ENCODE measurements around the gene MYBPH. TPM values are rescaled to one million over a fixed set of nuclear protein-coding genes. Genes with fewer than 3 reads are reported as not detected.

The MYBPH gene
- total RNA-seq, 4 donors from 2014 or later = 0.11 to 0.75 TPM; not detected in 2

DNA sequence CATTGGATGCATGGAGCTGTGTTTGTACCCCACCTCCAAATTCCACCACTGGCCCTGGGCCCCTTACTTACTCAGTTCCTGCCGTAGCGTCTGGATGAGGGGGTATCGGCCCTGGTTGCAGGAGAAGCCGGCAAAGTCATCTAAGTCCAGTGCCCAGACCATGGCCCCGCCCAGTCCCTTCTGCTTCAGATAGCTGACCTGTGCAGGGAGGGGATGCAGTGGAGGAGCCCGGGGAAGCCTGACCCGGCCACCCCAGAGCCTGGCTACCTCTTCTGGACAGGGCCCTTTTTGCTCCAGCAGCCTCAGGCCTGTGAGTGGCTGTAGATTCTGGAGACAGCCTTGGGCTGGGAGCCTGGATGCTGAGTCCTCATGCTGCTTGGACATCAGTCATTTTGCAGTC is 42.0 kb upstream of the MYBPH start:
- intact Hi-C loops (cut with DNase I) = loop anchor here (2.0 to 5.0 kb wide), 3 partner anchors 45 to 175 kb away; no protein-coding TSS in a partner anchor

DNA sequence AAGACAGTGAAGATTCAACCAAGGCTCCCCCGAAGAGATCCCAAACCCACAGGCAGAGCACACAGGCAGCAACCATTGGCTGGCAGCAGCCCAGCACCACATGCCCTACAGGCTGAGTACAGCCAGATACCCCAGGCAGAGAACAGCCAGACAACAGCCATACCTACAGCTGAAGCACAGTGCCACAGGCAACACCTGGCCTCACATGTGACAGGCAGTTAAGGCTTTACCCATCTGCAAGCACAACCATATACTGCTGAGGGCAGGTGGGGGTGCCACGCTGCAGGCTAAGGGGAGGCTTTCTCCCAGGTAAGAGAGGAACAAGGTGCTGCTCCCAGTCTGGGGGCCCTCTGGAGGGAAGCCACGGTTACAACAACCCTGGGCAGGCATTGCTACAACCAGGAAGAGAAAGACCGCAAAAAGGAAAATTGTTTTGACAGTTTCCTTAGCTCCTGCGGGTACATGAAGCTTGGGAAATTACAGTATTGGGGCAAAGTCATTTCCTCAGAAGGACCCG is 41.6 kb upstream of the MYBPH start:
- TF ChIP-seq, protein P1, sequence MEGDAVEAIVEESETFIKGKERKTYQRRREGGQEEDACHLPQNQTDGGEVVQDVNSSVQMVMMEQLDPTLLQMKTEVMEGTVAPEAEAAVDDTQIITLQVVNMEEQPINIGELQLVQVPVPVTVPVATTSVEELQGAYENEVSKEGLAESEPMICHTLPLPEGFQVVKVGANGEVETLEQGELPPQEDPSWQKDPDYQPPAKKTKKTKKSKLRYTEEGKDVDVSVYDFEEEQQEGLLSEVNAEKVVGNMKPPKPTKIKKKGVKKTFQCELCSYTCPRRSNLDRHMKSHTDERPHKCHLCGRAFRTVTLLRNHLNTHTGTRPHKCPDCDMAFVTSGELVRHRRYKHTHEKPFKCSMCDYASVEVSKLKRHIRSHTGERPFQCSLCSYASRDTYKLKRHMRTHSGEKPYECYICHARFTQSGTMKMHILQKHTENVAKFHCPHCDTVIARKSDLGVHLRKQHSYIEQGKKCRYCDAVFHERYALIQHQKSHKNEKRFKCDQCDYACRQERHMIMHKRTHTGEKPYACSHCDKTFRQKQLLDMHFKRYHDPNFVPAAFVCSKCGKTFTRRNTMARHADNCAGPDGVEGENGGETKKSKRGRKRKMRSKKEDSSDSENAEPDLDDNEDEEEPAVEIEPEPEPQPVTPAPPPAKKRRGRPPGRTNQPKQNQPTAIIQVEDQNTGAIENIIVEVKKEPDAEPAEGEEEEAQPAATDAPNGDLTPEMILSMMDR (IDR thresholded peaks at IDR 0.05) = no peak
- WGBS, 2 donors = 36 to 51% methylated on average over 6 of the region's 6 CpGs
- no peaks in the 10 kb centered on the region for H3K27me3 ChIP-seq
- no peaks in the 10 kb centered on the region for H3K4me1 ChIP-seq
- H3K27ac ChIP-seq = no peak overlapping the region
- no peaks in the 10 kb centered on the region for H3K36me3 ChIP-seq
- H3K9me3 ChIP-seq = no peaks in the 10 kb centered on the region
- intact Hi-C loops (cut with DNase I) = loop anchor here (2.0 to 5.0 kb wide), 3 partner anchors 45 to 175 kb away; no protein-coding TSS in a partner anchor
- no peak for DNase-seq
- H3K4me3 ChIP-seq (replicated peaks in 1 of 3) = no peak overlapping the region

More for the DNA sequence above, 42.0 kb upstream of the MYBPH start:
- no peak for DNase-seq
- Histone ChIP-seq H3K36me3 (no peaks in the 10 kb centered on the region), H3K9me3 (no peaks in the 10 kb centered on the region), H3K4me3 (replicated peaks in 1 of 3) (no peak overlapping the region), H3K27me3 (no peaks in the 10 kb centered on the region), H3K4me1 (no peaks in the 10 kb centered on the region), H3K27ac (no peak overlapping the region)
- 68 to 86% methylated on average over 4 of the region's 7 CpGs for WGBS, 2 donors
- TF ChIP-seq, protein P1 (IDR thresholded peaks at IDR 0.05) = no peak
- no peak for TF ChIP-seq POLR2A (IDR thresholded peaks at IDR 0.05)

DNA sequence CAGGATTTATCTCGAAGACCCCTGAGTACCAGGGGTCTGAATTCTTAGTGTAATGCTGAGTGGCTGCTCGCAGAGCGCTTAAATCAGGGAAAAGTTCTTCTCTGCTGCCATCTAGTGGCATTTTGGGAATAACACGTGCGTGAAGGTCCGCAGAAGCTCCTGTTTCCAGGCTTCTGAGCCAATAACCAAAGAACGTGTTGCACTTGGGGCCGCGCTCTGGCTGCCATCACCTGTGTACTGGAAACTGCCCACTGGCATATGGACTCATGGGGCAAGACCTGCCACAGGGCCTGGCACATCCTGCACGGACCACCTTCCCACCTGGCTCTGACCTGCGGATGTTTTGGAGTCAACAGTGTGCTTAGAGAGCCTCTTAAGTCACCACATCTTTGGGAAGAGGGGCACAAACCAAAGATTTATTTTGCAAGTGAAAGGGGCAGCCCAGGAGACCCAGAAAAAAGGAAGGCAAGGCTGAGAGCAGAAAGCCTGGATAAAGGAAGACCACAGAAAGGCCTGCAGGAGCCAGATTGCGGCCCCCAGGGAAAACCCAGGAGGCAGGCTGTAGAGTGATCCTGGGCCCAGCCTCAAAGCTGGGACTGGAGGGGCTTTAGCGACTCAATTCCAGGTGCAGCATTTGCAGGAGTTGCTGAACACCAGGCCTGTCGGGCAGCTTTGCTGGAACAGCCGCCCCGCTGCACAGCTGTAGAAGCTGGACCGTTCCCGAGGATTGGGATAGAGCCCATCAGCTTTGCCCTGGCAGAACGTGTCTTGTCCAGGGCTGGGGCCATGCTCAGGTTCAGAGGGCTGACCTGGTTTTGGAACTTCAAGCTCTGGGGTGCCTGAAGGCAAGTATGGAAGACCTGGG is 40.9 kb upstream of the MYBPH start:
- H3K4me3 ChIP-seq (replicated peaks in 1 of 3) = no peak overlapping the region
- intact Hi-C loops (cut with DNase I) = loop anchor here (2.0 to 5.0 kb wide), 3 partner anchors 44 to 174 kb away; no protein-coding TSS in a partner anchor
- no peaks in the 10 kb centered on the region for H3K27me3 ChIP-seq
- H3K9me3 ChIP-seq = no peaks in the 10 kb centered on the region
- H3K36me3 ChIP-seq = no peaks in the 10 kb centered on the region
- no peaks in the 10 kb centered on the region for H3K4me1 ChIP-seq
- no peak for TF ChIP-seq POLR2A (IDR thresholded peaks at IDR 0.05)
- TF ChIP-seq, protein P1 (IDR thresholded peaks at IDR 0.05) = peak; percentile 62 to 85 (median 76)
- DNase-seq = peak; percentile 50 to 52
- H3K27ac ChIP-seq = no peak overlapping the region
- WGBS, 2 donors = 31 to 33% methylated on average over 19 of the region's 19 CpGs

DNA sequence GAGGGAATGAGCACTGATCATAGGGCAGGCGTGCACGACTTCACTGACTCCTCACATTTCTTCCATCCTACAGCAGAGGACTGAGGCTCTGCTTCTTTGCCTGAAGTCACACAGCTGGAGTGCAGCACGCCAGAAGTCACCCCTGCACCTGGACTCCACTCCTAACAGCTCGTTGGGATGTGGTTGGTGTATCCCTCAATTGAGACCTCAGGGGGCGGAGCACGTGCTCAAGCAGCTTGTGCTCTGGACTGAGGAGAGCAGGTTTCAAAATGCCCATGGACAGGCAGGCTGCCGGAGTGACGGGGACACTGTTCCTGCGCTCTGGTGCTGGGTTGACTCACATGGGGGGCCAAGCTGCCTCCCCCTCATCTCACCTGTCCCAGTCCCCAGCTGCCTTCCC is 39.9 kb upstream of the MYBPH start:
- H3K36me3 ChIP-seq = no peaks in the 10 kb centered on the region
- H3K9me3 ChIP-seq = no peaks in the 10 kb centered on the region
- TF ChIP-seq POLR2A (IDR thresholded peaks at IDR 0.05) = no peak
- TF ChIP-seq, protein P1 (IDR thresholded peaks at IDR 0.05) = no peak
- H3K27me3 ChIP-seq = no peaks in the 10 kb centered on the region
- H3K4me1 ChIP-seq = no peaks in the 10 kb centered on the region
- H3K4me3 ChIP-seq (replicated peaks in 1 of 3) = no peak overlapping the region
- peak; percentile 6 to 33 for DNase-seq
- no peak overlapping the region for H3K27ac ChIP-seq
- WGBS, 2 donors = 54 to 63% methylated on average over 9 of the region's 9 CpGs
- intact Hi-C loops (cut with DNase I) = loop anchor here (5.0 kb wide), 2 partner anchors 43 to 173 kb away; no protein-coding TSS in a partner anchor

DNA sequence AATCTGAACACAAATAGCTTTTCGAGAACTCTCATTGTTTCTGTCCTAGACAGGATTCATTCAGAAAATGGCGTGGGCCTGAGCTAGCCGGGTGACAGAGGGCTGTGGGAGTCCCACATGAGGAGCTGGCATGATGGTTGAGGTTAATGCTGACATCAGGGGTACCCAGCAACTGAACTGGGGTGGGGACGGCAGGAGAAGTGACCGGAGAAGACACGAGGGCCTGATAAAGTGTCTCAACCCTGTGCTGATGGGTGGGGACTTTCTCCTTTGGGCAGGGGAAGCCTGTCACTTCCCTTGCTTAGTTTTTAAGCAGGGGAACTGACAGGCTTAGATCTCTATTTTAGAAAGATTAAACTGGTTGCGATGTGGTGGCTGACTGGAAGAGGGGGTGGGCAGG is 39.2 kb upstream of the MYBPH start:
- Histone ChIP-seq H3K36me3 (no peaks in the 10 kb centered on the region), H3K4me1 (no peaks in the 10 kb centered on the region), H3K4me3 (replicated peaks in 1 of 3) (no peak overlapping the region), H3K27me3 (no peaks in the 10 kb centered on the region), H3K27ac (no peak overlapping the region), H3K9me3 (no peaks in the 10 kb centered on the region)
- 82 to 88% methylated on average over 7 of the region's 7 CpGs for WGBS, 2 donors
- no peak for TF ChIP-seq POLR2A (IDR thresholded peaks at IDR 0.05)
- TF ChIP-seq, protein P1 (IDR thresholded peaks at IDR 0.05) = no peak
- intact Hi-C loops (cut with DNase I) = loop anchor here (5.0 kb wide), 2 partner anchors 43 to 173 kb away; no protein-coding TSS in a partner anchor
- no peak for DNase-seq
